Embryonic facial prominence (tissue), 1 donor: ENCODE measurements around the gene LITAF.

Source experiments
- DNase-seq: peaks from one replicate; pipeline ENCODE4 v3.0.0-alpha.2; 2016; ENCODE audit errors: extremely low spot score

The LITAF gene

DNA sequence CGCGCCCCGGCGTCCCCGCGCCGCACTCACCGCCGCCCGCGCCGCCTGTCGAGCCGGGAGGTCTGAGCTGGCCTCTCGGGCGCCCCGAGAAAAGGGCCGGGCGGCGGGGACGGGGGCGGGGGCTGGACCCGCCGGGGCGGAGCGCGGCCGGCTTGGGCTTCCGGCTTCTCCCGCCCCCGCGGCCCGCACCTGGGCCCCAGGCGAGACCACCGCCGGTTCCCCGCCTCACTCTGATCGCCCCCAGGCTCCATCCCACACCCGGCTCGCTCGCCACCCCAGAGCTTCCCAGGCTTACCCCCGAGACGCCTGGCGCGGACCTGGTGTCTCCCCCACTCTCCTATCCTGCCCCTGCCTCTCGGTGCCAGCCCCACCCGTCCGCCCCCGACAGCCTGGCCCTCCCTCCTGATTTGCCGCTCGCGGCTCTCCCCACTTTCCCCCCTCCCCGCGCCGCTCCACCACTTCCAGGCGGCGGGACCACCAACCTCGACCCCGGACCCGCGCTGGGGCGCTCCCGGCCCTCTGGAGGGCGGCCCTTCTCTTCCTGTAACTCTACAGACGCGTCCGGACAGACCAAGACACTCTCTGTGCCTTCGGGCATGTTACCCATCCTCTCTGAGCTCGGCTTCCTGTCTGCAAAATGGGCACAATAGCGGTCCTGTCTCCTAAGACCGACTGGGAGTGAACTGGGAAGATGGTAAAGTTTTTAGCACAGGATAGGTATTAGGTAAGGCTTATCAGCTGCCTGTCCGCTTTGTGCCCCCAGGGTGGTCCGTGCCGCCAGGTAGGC, at the start of gene LITAF:
TSS of gene LITAF (minus strand) at position 64 of the 787 bp plus-strand sequence. CDS start 30,189 bp downstream, outside the sequence.
- peak; percentile 6 for DNase-seq

DNA sequence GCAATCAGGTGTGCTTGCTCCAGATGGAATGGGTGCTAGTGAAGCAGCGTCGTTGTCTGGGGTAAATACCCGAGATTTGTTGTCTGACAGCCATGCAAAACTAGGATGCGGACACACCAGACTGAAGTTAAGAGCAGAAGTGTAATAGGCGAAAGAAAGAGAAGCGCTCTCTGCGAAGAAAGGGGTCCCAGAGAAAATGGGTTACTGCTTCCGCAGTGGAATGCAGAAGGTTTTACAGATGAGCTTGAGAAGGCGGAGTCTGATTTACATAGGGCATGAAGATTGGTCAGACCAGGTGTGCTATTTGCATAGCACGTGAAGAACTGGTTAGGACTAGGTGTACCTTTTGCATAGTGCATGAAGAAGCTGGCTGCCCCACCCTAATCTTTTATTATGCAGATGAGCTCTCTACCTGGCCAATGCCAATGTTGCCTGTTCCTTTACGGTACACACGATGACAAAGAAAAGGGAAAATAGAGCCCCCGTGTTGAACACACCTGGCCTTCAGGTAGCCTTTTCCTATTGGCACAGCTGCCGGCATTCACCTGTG, 49.5 kb upstream of the LITAF start:
- peak; percentile 43 for DNase-seq

DNA sequence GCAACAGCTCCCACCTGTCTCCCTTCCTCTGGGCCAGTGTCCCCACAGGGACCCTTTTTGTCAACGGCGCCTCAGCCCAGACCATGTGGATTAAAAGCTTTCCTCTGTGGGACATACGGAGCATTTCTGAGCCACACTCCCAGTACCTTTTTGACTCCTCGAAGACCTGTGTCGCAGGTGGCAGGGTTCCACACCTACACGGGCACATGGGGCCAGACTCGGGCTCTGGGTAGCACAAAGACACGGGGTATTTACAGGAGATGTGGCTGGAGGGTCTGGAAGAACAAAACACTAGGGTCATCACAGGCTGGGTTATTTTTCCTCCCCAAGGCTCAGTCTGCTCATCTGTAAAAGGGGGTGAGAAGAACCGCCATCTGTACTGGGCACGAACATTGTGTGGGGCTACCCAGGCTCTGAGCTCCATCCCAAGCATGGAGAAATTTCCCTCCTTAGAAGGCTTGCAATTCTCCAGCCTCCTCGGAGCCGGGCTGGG, 49.0 kb upstream of the LITAF start:
- DNase-seq, result no peak

- no peak for DNase-seq
These were observed 48.5 kb upstream of the LITAF start for GRCh38 chr16:11635113-11635652.

GRCh38 chr16:11634312-11634711, 47.6 kb upstream of the LITAF start:
- DNase-seq, result no peak

- no peak for DNase-seq
These were observed 46.4 kb upstream of the LITAF start for GRCh38 chr16:11633113-11633512.

DNA sequence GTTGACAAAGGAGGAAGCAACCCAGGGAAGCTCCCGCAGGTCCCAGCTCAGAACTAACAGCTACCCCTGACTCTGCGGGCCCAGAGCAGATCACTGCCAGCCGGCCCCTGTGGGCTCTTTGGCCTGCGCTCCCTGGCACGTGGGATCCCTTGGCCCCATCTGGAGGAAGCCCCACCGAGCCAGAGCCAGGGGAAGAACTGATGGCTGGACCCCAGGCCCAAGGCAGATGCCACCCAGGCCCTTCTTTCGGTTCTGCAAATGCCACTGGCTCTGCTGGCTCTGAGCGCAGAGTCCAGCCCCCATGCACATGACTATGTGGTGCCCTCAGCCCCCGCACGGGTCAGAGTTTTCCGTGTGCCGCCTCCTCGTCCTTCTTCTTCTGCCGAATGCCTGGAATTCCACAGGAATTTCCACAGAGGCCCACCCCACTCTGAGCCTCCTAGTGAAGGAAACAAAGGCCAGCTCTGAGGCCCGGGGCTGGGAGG, 45.8 kb upstream of the LITAF start:
- DNase-seq, result no peak

DNA sequence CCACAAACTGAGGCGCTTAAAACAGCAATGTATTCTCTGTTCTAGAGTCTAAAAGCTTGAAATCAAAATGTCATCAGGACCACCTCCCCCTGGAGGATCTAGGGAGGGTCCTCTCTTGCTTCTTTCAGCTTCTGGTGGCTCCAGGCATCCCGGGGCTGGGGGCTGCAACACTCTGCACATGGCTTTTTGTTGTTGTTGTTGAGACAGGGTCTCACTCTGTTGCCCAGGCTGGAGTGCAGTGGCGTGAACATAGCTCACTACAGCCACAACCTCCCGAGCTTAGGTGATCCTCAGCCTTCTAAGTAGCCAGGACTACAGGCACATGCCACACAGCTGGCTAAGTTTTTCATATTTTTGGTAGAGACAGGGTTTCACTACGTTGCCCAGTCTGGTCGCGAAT, 44.5 kb upstream of the LITAF start:
- DNase-seq, result no peak

- DNase-seq, result no peak
These were observed 44.0 kb upstream of the LITAF start for GRCh38 chr16:11630768-11631056.

DNA sequence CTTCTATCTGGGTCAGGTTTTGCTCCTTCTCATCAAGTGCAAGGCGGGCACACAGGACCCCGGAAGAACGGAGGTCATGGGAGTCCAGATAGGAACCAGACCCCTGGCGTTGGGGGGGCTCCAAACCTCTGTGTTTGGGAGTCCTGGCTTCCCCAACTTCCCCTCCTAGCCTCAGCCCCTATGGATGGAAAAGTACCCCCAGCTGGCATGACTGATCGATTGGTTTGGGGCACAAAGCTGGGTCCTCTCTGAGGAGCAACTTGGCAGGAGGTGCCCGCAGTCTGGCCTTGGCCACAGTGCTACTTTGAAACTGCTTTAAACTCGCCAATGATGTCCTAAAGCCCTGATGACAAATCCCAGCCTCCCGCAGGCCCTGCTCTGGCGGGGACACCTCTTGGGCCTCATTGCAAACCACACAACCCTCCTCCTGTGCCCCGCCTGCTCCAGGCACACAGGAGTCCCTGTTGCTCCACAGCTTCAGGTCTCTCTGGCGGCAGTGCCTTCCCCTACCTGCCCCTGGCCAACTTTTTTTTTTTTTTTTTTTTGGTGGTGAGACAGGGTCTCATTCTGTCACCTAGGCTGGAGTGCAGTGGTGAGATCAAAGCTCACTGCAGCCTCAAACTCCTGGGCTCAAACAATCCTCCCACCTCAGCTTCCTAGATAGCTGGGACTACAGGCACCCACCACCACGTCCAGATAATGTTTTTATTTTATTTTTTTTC, 43.5 kb upstream of the LITAF start:
- no peak for DNase-seq

- no peak for DNase-seq
These were observed 42.6 kb upstream of the LITAF start for GRCh38 chr16:11629071-11630030.

DNA sequence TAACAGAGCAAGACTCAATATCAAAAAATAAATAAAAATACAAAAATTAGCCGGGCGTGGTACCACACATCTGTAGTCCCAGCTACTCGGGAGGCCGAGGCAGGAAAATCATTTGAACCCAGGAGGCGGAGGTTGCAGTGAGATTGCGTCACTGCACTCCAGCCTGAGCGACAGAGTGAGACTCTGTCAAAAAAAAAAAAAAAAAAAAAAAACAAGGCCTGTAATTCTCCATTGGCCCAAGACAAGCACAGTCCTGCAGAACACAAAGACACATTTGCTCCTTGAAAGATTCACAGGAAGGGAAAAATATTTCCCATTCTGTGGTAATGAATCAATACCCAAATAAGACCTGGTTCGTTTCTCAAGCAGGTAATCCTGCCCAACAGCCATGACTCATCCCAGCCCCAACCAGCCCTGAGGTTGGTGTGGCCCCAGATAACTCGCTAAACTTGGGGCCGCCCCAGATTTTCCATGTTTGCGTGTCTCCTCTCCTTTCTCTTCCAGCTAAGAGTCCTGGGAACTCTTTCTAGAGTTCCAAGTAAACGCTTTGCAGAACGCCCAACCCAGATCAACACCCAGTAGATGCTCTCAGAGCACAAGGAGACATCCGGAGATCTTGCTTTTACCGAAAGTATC, 41.2 kb upstream of the LITAF start:
- DNase-seq, result no peak

GRCh38 chr16:11627292-11627663, 40.6 kb upstream of the LITAF start:
- DNase-seq, result no peak

DNA sequence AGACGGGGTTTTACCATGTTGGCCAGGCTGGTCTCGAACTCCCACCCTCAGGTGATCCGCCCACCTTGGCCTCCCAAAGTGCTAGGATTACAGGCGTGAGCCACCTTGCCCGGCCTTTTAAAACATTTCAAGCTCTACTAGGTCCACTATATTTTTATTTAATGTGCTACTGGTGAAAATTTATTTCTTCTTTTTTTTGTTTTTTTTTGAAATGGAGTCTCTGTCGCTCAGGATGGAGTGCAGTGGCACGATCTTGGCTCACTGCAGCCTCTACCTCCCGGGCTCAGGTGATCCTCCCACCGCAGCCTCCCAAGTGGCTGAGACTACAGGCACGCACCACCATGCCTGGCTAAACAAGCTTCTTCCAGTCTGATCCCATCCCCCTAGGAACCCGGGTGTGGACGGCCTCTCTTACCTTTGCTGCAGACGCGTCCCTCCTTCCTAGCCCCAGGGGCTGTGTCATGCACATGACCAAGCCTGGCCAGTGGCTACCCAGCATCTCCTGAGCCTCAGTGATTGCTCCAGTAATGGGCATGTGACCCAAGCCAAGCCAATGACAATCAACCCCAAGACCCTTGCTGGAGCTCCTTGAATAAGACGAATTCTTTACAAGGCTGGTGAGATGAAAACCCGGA, 40.1 kb upstream of the LITAF start:
- no peak for DNase-seq

GRCh38 chr16:11625769-11626168, 39.0 kb upstream of the LITAF start:
- DNase-seq, result no peak

DNA sequence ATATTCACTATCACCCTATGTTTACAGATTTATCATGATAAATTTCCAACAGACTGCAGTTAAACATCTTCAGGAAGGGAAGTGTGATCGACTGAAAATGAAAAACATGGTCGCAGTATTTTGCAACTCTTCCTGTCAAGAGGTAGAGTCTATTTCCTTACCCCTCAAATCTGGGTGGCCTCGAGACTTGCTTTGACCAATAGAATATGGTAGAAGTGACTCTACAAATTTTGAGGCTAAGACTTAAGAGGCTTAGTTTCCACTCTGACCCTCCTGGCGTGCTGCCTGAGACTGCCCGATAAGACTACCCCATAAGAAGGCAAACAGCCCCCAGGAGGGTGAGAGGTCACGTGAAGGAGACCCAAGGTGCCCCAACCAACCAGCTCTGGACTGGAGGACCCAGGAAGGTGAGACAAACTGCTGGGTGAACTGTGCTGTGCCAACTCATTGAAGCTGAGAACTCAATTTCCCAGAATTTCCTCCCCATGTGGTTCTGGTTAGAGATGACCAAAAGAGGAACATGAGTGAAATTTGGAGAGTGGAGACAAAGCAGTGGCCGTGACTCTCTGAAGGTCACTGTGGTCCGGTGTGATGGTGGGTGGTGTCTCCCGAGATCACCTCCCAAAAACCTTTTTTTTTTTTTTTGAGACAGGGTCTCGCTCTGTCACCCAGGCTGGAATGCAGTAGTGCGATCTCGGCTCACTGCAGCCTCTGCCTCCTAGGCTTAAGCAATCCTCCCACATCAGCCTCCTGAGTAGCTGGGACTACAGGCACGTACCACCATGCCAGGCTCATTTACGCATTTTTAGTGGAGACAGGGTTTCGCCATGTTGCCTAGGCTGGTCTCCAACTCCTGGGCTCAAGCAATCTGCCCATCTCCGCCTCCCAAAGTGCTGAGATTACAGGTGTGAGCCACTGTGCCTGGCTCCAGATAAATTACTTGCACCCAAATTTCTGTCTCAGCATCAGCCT, 38.2 kb upstream of the LITAF start:
- no peak for DNase-seq

DNA sequence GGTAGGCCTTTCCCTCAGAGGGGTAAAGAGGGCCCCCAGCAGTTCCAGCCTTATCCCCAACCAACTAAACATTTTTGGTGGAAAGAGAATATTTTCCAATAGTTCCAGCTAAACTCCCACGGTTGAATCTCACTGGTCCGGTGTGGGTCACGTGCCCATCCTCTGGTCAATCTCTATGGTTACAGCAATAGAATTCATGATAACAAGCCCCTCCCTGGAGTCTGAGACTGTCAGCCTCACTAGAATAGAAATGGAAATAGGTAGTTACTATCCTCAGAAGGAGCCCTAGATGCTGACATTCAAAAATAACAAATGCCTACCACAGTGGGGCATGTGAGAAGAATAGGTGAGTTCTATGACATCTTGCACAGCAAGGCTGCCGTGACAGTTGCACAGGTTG, 37.5 kb upstream of the LITAF start:
- no peak for DNase-seq

GRCh38 chr16:11621920-11622651, 35.4 kb upstream of the LITAF start:
- no peak for DNase-seq

- no peak for DNase-seq
These were observed 34.8 kb upstream of the LITAF start for GRCh38 chr16:11621539-11621919.
